Mammary epithelial cell (primary cell): ENCODE results near the gene SDR9C7.

Experiments used
- CTCF ChIP-seq, 2 donors: IDR thresholded peaks in 1 of 2; conservative IDR thresholded peaks in 1 of 2; 2 replicates each; pipeline ENCODE4 v1.5.1; 2011 to 2012; ENCODE audit warnings: inconsistent platforms in 2 of 2, low read length in 2 of 2, mild to moderate bottlenecking in 2 of 2, control low read depth in 1 of 2, low read depth in 1 of 2; ENCODE audit not compliant: insufficient read depth in 1 of 2; ENCODE audit errors: extremely low read depth in 1 of 2
- EZH2 ChIP-seq: IDR thresholded peaks from 2 replicates; pipeline ENCODE4 v1.6.1; 2012; ENCODE audit warnings: low read length, inconsistent platforms, borderline replicate concordance

- TF ChIP-seq CTCF (conservative IDR thresholded peaks at IDR 0.05 in 1 of 2, IDR thresholded peaks at IDR 0.05 in 1 of 2; ENCODE audit: extremely low read depth in 1 of 2, insufficient read depth in 1 of 2, low read depth in 1 of 2, low read length in 2 of 2) (no peak), EZH2 (no peak)
These were observed 49.8 kb downstream of the SDR9C7 start for GRCh38 chr12:56884421-56884820.
